ENCODE measurements around the gene DOCK11. TPM values are rescaled to one million over a fixed set of nuclear protein-coding genes. Genes with fewer than 3 reads are reported as not detected.

Gene DOCK11
- total and polyA plus RNA-seq, 10 of the 15 experiments (the other 5 are each of a cell fraction or from before 2014, with no cell fraction given), result 16.3 to 30.7 (median 19.8) TPM

GRCh38 chrX:118718737-118719136, 223.1 kb downstream of the DOCK11 start (continued):
- TF ChIP-seq, protein P1, sequence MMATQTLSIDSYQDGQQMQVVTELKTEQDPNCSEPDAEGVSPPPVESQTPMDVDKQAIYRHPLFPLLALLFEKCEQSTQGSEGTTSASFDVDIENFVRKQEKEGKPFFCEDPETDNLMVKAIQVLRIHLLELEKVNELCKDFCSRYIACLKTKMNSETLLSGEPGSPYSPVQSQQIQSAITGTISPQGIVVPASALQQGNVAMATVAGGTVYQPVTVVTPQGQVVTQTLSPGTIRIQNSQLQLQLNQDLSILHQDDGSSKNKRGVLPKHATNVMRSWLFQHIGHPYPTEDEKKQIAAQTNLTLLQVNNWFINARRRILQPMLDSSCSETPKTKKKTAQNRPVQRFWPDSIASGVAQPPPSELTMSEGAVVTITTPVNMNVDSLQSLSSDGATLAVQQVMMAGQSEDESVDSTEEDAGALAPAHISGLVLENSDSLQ (IDR thresholded peaks at IDR 0.05), result no peak

DNA sequence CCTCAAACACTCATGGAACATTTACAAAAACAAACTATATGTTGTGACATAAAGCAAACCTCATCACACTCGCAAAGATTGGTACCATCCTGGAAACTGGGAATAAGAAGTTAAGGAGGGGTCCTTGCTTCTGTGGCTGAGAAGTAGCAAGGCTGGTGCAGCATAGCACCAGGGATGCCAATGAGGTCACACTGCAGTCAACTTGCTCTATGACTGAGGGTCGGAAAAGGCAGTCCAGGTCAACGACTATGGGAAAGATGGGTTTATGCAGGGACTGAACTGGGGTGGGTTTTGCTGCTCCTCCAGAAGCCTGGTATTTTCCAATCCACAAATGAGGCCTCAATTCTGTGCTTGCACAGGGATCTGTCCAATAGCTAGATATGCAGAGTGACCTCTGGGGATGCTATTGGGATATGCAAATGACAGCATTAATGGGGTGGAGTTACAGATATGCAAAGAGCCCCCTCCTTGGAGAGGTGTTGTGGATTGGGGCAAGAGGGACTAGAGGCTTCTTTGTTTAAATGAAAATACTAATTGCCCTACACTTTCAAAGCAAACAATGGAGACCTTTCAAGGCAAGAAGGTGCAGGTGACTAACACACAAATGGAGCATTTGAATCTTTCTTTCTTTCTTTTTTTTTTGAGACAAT, 224.6 kb downstream of the DOCK11 start:
- Histone ChIP-seq H3K4me1 (ENCODE audit: control insufficient read depth, insufficient read depth, low read length) (peaks cover 5% of the 10 kb centered on the region), H3K4me3 (no peak overlapping the region), H3K27me3 (replicated peaks in 1 of 2; ENCODE audit: control insufficient read depth in 2 of 2, insufficient read depth in 2 of 2, low read length in 1 of 2) (no peaks in the 10 kb centered on the region), H3K27ac (ENCODE audit: control insufficient read depth, insufficient read depth) (no peak overlapping the region), H3K36me3 (ENCODE audit: control insufficient read depth in 2 of 2, insufficient read depth in 2 of 2, low read length in 1 of 2) (no peaks in the 10 kb centered on the region), H2AFZ (ENCODE audit: control insufficient read depth, low read depth, low read length) (no peak overlapping the region), H3K79me2 (ENCODE audit: control insufficient read depth, insufficient read depth, low read length) (no peaks in the 10 kb centered on the region), H3K9ac (ENCODE audit: control insufficient read depth, insufficient read depth, low read length) (no peak overlapping the region), H3K4me2 (ENCODE audit: control insufficient read depth, insufficient read depth) (no peak overlapping the region), H3K9me3 (replicated peaks; ENCODE audit: control insufficient read depth, insufficient read depth, low read length) (no peaks in the 10 kb centered on the region), H4K20me1 (ENCODE audit: control insufficient read depth, insufficient read depth) (no peaks in the 10 kb centered on the region)
- ChIA-PET SMC1A (ENCODE audit: uncharacterized antibody, unreplicated experiment) (no interaction called here), RAD21 (ENCODE audit: unreplicated experiment) (no interaction called here), CTCF (no interaction called here), POLR2A (no interaction called here)
- intact Hi-C loops (cut with micrococcal nuclease; ENCODE audit: unreplicated experiment) (no loop called here), in situ Hi-C loops (cut with MboI) (no loop called here)
- FAIRE-seq, result no peak
- BruUV-seq (replicated peaks), result no TSS peak
- no peak for DNase-seq (ENCODE audit: low read depth, low spot score)
- TF ChIP-seq, protein P2, sequence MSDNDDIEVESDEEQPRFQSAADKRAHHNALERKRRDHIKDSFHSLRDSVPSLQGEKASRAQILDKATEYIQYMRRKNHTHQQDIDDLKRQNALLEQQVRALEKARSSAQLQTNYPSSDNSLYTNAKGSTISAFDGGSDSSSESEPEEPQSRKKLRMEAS (IDR thresholded peaks at IDR 0.05; ENCODE audit: low read depth, low read length), result no peak
- TF ChIP-seq ATF2 (IDR thresholded peaks at IDR 0.05; ENCODE audit: low read length) (no peak), NKRF (conservative IDR thresholded peaks at IDR 0.05) (no peak), ZBED1 (IDR thresholded peaks at IDR 0.05; ENCODE audit: borderline replicate concordance) (no peak), JUNB (IDR thresholded peaks at IDR 0.05) (no peak)
- 82% methylated on average over 3 of the region's 3 CpGs for WGBS (ENCODE audit: insufficient coverage, insufficient replicate concordance, low lambda C conversion rate, missing lambda C conversion rate)
- ATAC-seq, result no peak
